GM15510 (cell line): ENCODE data around the gene TIMP2.

Experiments used
- POLR2A ChIP-seq: IDR thresholded peaks from 3 replicates; pipeline ENCODE4 v1.6.1; 2011; ENCODE audit warnings: borderline replicate concordance; ENCODE audit not compliant: insufficient read length; ENCODE audit errors: extremely low read depth

Gene TIMP2

DNA sequence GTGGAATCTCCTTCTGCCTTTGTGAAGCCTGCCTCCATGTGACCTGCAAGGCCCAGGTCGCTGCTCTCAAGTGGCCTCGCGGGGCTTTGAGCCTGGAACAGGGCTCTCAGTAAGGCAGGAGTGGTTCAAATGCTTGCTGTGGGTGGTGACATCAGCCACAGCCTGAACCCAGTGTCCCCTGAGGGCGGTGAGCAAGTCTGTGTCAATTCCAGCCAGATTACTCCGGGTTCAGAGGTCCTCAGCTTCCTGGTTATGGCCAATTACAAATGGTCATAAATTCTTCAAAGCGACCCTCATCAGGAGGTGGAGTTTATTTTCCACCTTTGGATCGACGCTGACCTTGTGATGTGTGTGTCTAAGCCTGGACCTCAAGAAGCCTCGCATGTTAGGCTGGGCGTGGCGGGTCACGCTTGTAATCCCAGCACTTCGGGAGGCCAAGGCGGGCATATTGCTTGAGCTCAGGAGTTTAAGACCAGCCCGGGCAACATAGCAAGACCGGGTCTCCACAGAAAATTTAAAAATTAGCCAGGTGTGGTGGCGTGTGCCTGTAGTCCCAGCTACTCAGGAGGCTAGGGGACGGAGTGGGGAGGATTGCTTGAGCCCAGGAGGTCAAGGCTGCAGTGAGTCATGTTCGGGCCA, 37.3 kb upstream of the TIMP2 start:
- TF ChIP-seq POLR2A = no peak

DNA sequence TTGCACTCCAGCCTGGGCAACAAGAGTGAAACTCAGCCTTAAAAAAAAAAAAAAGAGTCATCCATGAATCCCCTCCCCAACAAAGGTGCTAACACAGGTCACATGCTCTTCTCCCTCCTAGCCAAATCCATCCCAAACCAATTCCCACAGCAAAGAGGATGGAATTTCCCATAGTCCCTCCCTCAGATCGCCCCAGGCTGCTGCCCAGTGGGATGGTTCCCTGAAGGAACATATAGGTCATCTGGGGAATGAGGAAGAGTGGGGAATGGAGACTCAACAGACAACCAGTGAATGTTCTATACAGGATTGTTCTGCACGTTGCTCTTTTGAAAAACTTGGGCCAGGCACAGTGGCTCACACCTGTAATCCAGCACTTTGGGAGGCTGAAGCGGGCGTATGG, 36.4 kb upstream of the TIMP2 start:
- no peak for TF ChIP-seq POLR2A

GRCh38 chr17:78960928-78961327, 35.7 kb upstream of the TIMP2 start:
- TF ChIP-seq POLR2A = no peak

DNA sequence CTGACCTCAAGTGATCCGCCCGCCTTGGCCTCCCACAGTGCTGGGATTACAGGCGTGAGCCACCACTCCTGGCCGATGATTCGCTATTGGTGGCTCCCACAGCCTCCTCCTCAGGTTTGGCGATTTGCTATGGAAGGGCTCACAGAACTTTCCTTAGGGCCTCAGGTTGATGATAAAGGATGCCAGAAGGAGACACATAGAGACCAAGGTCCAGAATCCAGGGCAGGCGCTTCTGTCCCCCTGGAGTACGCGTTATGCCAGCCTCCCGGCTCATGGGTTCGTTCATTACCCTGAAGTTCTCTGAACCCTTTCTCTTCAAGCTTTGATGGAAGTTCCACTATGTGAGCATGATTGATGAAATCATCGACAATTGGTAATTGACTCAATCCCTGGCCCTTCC, 34.6 kb upstream of the TIMP2 start:
- TF ChIP-seq POLR2A = no peak

GRCh38 chr17:78958641-78959127, 33.5 kb upstream of the TIMP2 start:
- TF ChIP-seq POLR2A = no peak

DNA sequence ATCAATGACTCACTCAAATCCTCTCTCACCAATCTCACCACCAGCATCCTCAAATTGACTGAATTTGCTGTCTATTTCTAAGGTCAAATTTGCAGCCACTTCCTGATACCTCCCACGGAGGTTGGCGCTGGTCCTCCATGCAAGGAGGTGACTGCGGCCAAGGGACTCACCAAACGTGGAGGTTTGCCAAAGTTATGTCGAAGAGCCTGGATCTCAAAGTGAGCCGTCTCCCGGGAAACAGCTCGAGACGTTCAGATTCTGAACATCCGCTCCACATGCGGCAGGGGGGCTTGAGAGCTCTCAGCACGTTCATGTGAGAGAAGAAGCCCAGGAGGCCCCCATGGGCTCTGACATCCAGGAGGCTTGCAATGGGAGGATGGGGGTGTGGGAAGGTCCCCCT, 31.9 kb upstream of the TIMP2 start:
- TF ChIP-seq POLR2A = no peak

- TF ChIP-seq POLR2A = no peak
Observed at GRCh38 chr17:78956254-78956653, 31.1 kb upstream of the TIMP2 start.

DNA sequence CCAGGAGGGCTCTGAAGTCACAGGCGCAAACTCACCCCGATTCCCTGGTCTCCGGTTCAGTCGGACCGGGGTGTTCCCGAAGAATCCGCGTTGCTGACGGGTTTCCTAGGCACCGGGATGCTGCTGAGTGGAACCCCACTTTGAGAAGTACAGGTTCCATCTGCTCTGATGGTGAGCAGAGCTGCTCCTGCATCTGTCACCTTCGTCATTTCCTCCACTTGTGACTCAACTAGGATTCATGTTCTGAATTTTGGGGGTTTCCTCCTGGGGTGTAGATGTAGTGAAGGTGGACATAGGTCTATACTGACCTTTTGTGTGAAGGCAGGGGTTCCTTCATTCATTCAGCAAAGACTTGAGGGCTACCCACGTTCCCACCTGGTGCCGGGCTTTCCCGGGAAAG, 29.5 kb upstream of the TIMP2 start:
- TF ChIP-seq POLR2A = no peak

- TF ChIP-seq POLR2A = no peak
Observed at GRCh38 chr17:78953356-78954350, 28.5 kb upstream of the TIMP2 start.

GRCh38 chr17:78952706-78953105, 27.5 kb upstream of the TIMP2 start:
- no peak for TF ChIP-seq POLR2A

DNA sequence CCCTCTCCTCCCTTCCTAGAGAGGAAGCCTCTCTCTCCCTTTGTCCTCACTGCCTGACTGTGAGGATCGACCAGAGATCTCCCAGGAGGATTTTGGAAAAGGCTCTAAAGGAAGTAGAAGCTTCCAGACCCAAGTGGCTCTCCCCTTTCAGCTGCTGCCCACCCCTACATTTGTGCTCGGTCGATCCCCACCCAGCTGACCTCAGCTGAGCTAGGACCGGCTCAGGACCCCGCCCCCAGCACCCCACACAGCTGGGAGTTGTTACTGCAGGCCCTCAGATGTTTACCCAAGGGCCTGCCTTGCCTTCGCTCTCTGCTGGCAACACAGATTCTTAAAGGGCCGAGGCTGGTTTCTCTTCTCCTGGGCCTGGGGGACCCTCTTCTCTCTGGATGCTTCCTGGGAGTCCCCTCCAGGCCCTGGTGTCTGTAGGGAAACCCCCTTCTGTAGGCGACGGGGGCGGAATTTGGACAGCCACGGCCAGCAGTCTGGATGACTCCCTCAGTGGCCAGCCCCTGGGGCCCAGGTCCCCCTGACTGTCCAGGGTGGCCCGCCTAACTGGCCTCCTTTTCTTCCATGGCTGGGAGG, 26.9 kb upstream of the TIMP2 start:
- TF ChIP-seq POLR2A = no peak

DNA sequence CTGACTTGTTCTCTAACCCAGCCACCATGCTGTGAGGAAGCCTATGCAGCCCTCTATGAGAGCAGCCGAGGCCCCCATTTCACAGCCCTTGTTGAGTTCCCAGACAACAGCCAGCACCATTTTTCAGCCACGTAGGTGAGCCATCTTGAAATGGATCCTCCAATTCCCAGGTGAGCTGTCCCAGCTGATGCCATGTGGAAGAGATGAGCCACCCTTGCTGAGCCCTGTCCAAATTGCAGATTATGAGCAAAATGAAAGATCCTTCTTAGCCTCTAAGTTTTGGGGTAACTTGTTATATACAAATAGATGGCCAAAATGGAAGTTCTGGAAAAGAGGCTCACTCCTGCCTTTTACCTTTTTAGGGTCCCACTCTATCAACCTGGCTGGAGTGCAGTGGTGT, 25.7 kb upstream of the TIMP2 start:
- TF ChIP-seq POLR2A = no peak

DNA sequence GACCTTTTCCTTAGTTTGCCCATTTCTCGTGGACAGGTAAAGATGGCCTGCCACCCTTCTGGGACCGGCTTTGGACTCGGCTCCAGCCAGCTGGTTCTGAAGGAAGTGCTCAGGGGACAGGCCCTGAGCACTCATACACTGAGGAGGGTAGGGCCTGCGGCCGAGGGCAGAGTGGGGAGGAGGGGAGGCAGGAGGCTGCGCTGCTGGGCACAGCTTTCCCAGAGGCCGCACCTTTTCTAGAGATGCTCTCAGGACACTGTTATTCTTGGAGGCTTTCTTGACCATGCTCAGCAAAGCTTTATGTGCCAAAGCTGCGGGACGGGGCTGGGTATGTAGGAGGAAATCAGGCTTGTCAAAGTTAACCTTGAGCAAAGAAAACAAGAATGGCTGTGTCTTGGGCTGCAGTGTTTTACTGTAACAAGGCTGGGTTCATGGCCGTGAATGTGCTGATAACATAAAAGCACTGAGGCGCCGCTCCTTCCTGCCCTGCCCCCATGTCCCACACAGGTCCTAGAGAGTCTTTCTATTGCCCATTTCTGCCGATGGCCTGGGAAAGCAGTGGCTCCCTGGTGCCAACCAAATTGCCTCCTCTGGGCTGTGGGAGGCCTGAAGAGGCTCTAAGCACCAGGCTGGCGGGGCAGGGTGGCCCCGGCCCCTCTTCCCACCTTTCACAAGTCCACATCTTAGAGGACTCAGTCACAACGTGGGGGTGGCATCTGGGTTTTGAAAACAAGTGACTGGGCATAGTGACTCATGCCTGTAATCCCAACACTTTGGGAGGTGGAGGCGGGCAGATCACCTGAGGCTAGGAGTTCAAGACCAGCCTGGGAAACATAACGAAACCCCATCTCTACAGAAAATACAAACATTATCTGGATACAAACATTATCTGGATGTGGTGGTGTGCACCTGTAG, 22.3 kb upstream of the TIMP2 start:
- no peak for TF ChIP-seq POLR2A

GRCh38 chr17:78946631-78947030, 21.4 kb upstream of the TIMP2 start:
- TF ChIP-seq POLR2A = no peak
